ENCODE results near the gene BHMT2.

BHMT2 gene

DNA sequence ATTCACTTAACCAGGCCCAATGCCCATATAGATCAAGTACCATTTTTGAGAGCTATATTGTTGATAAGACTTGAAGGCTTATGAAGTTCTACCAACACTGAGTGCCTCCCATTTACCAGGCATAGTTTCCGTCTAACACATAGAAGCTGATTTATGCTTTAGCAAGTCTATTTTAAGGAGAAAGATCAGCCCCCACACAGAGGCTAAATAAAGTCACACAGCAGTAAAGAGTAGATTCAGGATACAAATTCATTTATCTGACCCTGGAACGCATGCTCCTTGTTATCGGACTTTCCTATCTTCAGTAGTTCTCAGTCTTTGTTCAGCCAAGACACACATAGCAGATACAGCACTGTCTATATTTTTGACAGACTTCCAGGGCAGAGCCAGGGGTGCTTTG lies 34.3 kb upstream of the BHMT2 start:
- no peak for DNase-seq
- no peaks in the 10 kb centered on the region for H3K27me3 ChIP-seq
- H3K9me3 ChIP-seq, result no peaks in the 10 kb centered on the region
- TF ChIP-seq, protein P1, sequence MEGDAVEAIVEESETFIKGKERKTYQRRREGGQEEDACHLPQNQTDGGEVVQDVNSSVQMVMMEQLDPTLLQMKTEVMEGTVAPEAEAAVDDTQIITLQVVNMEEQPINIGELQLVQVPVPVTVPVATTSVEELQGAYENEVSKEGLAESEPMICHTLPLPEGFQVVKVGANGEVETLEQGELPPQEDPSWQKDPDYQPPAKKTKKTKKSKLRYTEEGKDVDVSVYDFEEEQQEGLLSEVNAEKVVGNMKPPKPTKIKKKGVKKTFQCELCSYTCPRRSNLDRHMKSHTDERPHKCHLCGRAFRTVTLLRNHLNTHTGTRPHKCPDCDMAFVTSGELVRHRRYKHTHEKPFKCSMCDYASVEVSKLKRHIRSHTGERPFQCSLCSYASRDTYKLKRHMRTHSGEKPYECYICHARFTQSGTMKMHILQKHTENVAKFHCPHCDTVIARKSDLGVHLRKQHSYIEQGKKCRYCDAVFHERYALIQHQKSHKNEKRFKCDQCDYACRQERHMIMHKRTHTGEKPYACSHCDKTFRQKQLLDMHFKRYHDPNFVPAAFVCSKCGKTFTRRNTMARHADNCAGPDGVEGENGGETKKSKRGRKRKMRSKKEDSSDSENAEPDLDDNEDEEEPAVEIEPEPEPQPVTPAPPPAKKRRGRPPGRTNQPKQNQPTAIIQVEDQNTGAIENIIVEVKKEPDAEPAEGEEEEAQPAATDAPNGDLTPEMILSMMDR (IDR thresholded peaks at IDR 0.05; ENCODE audit: low read depth, low read length), result no peak
- no peak overlapping the region for H3K4me3 ChIP-seq (ENCODE audit: low read depth, low read length)
- peaks cover 4% of the 10 kb centered on the region; the same call in 1 of the 2 replicates for H3K4me1 ChIP-seq
- H3K36me3 ChIP-seq, result no peaks in the 10 kb centered on the region

DNA sequence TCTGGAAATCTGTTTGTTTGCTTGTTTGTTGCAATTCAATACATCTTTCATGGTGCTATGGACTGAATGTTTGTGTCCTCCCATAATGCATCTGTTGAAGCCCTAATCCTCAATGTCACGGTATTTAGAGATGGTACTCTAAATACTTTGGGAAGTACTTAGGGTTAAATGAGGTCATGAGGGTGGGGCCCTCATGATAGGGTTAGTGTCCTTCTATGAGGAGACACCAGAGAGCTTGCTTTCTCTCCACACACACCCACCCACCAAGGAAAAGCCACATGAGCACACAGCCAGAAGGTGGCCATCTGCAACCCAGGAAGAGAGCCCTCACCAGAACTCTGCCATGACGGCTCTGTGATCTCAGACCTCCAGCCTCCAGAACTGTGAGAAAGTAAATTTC lies 32.8 kb upstream of the BHMT2 start:
- no peaks in the 10 kb centered on the region for H3K36me3 ChIP-seq
- no peaks in the 10 kb centered on the region for H3K27me3 ChIP-seq
- H3K4me3 ChIP-seq (ENCODE audit: low read depth, low read length), result no peak overlapping the region
- no peaks in the 10 kb centered on the region for H3K4me1 ChIP-seq
- TF ChIP-seq, protein P1 (IDR thresholded peaks at IDR 0.05; ENCODE audit: low read depth, low read length), result no peak
- DNase-seq, result no peak
- H3K9me3 ChIP-seq, result no peaks in the 10 kb centered on the region

DNA sequence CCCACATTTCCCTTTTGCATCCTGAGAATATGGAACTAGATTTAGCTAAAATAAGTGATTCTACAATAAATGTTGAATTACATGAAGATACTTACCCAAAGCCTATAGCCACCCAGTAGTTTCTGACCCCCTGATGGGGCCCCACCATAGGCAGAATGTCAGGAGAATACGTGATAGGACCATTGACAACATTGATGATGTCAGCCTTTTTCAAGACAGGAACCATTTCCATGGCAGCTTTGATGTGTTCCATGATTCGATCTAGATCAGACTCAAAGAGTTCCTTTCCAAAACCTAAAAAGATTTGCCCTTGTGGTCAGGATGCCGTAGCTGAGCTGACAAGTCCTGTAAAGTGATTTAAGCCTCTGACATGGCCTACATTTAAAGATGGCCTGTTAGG lies 27.4 kb upstream of the BHMT2 start:
- Histone ChIP-seq H3K36me3 (no peaks in the 10 kb centered on the region), H3K9me3 (no peaks in the 10 kb centered on the region), H3K4me3 (ENCODE audit: low read depth, low read length) (no peak overlapping the region), H3K4me1 (no peaks in the 10 kb centered on the region), H3K27me3 (no peaks in the 10 kb centered on the region; the same call in 1 of the 2 replicates)
- TF ChIP-seq, protein P1 (IDR thresholded peaks at IDR 0.05; ENCODE audit: low read depth, low read length), result no peak
- no peak for DNase-seq

DNA sequence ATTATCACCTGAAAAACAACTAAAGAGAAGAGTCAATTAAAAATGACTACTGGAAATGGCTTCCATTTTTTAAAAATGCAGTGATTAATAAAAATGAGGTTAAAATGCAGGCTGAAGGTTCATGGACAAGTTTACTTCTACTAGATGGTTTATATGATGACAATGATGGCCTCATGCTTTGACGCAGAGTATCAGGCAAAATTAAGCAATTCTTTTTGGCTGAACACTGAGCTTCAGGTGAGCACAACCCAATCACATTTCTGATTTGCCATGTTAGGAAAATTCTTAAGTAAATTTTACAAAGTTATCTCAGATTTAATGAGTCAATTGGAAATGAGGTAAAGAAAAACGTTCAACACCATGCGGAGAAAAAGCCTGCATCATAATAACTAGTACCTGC lies 22.4 kb upstream of the BHMT2 start:
- H3K9me3 ChIP-seq, result peaks cover 3% of the 10 kb centered on the region; the same call in 1 of the 2 replicates

DNA sequence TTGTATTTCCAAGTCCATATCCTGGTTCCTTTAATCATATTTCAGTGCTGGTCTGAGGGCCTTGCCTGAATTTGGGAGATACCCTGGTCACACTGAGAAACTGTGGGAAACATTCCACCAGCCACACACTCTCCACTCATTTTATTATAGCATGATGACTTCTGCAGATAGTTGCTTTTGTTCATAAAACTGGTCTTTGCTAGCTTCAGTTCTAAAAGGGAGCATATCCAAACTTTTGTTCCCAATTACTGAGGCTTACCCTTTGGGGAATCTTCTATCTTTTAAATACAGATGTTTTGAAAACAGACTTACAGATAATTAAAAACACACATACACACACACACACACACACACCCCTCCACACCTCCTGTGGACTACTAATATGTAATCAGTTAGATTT lies 21.1 kb upstream of the BHMT2 start:
- no peak overlapping the region for H3K4me3 ChIP-seq (ENCODE audit: low read depth, low read length)
- DNase-seq, result no peak
- TF ChIP-seq, protein P1 (IDR thresholded peaks at IDR 0.05; ENCODE audit: low read depth, low read length), result no peak
- H3K9me3 ChIP-seq, result peaks cover 3% of the 10 kb centered on the region; the same call in 1 of the 2 replicates
- no peaks in the 10 kb centered on the region for H3K4me1 ChIP-seq
- H3K36me3 ChIP-seq, result no peaks in the 10 kb centered on the region
- peaks cover 14% of the 10 kb centered on the region for H3K27me3 ChIP-seq

More for the DNA sequence above, 22.4 kb upstream of the BHMT2 start:
- TF ChIP-seq, protein P1 (IDR thresholded peaks at IDR 0.05; ENCODE audit: low read depth, low read length), result no peak
- H3K27me3 ChIP-seq, result peaks cover 14% of the 10 kb centered on the region
- no peaks in the 10 kb centered on the region for H3K36me3 ChIP-seq
- no peak overlapping the region for H3K4me3 ChIP-seq (ENCODE audit: low read depth, low read length)
- H3K4me1 ChIP-seq, result no peaks in the 10 kb centered on the region
- DNase-seq, result no peak

DNA sequence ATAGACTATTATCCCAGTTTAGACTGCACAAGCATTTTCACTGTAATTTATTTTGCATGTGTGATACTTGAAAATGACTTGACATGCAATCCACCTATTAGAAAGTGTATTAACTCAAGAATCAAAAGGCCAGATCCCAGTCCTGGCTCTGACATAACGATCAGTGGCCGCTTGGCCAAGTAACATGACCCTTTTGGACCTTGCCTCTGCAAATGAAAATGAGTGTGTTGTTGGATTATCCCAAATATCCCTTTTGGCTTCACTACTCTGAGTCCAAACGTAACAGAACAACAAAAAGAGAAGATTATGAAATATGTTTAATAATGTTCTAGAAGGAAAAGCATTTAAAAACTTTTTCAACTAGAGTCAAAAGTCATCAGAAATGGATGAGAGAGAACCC lies 19.1 kb upstream of the BHMT2 start:
- Histone ChIP-seq H3K4me1 (no peaks in the 10 kb centered on the region), H3K36me3 (no peaks in the 10 kb centered on the region), H3K9me3 (peaks cover 3% of the 10 kb centered on the region; the same call in 1 of the 2 replicates), H3K27me3 (peaks cover 14% of the 10 kb centered on the region), H3K4me3 (ENCODE audit: low read depth, low read length) (no peak overlapping the region)
- DNase-seq, result no peak
- TF ChIP-seq, protein P1 (IDR thresholded peaks at IDR 0.05; ENCODE audit: low read depth, low read length), result no peak
